PC-9 (cell line): ENCODE measurements around the gene MYO19. TPM values are rescaled to one million over a fixed set of nuclear protein-coding genes. Genes with fewer than 3 reads are reported as not detected.

Experiments
- BruUV-seq: library from RNA; stranded (reverse); fragments of 400-500 nt; replicated peaks from 2 replicates; lab custom pipeline; 2021; lab: Mats Ljungman, UMichigan
- CTCF ChIA-PET: fragments of 300-600 bp; sonication (Branson Sonifier 250); formaldehyde crosslinking; loops from one replicate; lab custom pipeline; 2022; ENCODE audit warnings: antibody characterized with exemption; lab: Charles Lee
- POLR2A ChIA-PET: fragments of 300-600 bp; sonication (Branson Sonifier 250); formaldehyde crosslinking; loops from one replicate; lab custom pipeline; 2022; ENCODE audit warnings: antibody characterized with exemption; ENCODE audit not compliant: unreplicated experiment; lab: Charles Lee
- DNase-seq, 2 experiments: peaks; one replicate each; pipeline versions ENCODE4 v3.0.0 to v3.0.0-alpha.2; 2015 to 2022; ENCODE audit warnings: mixed read lengths in 1 of 2
- H2AFZ ChIP-seq: fragments of 200-600 bp; sonication (generic); 2 replicates; pipeline ENCODE4 v1.8.1; 2017; ENCODE audit warnings: antibody characterized with exemption
- H3F3A ChIP-seq: fragments of 200-600 bp; sonication (generic); 2 replicates; pipeline ENCODE4 v1.8.1; 2017; ENCODE audit warnings: antibody characterized with exemption, mild to moderate bottlenecking, low read depth; ENCODE audit not compliant: insufficient read depth
- H3K27ac ChIP-seq: fragments of 200-600 bp; sonication (generic); 2 replicates; pipeline ENCODE4 v1.6.1; 2016; ENCODE audit warnings: mixed run types
- H3K27me3 ChIP-seq: fragments of 200-600 bp; sonication (generic); 2 replicates; pipeline ENCODE4 v1.6.1; 2016; ENCODE audit warnings: low read depth, mixed run types; ENCODE audit not compliant: insufficient read depth
- H3K36me3 ChIP-seq: fragments of 200-600 bp; sonication (generic); 2 replicates; pipeline ENCODE4 v1.6.1; 2016; ENCODE audit warnings: low read depth, mixed run types
- H3K4me1 ChIP-seq: fragments of 200-600 bp; sonication (generic); replicated peaks from 2 replicates; pipeline ENCODE4 v1.6.1; 2016; ENCODE audit warnings: mixed run types; ENCODE audit not compliant: insufficient read depth
- H3K4me2 ChIP-seq: fragments of 200-600 bp; sonication (generic); 2 replicates; pipeline ENCODE4 v1.6.1; 2017; ENCODE audit warnings: mixed run types
- H3K4me3 ChIP-seq: fragments of 200-600 bp; sonication (generic); 2 replicates; pipeline ENCODE4 v1.6.1; 2016; ENCODE audit warnings: mixed run types
- H3K79me2 ChIP-seq: fragments of 200-600 bp; sonication (generic); 2 replicates; pipeline ENCODE4 v1.6.1; 2017; ENCODE audit warnings: low read depth, mixed run types
- H3K9me2 ChIP-seq: fragments of 200-600 bp; sonication (generic); 2 replicates; pipeline ENCODE4 v1.8.1; 2017; ENCODE audit warnings: mild to moderate bottlenecking; ENCODE audit not compliant: insufficient read depth
- H3K9me3 ChIP-seq: fragments of 200-600 bp; sonication (generic); 2 replicates; pipeline ENCODE4 v1.8.1; 2016; ENCODE audit warnings: low read depth; ENCODE audit not compliant: insufficient read depth
- H4K20me1 ChIP-seq: fragments of 200-600 bp; sonication (generic); 2 replicates; pipeline ENCODE4 v1.8.1; 2017; ENCODE audit not compliant: insufficient read depth
- EZH2 ChIP-seq: fragments of 200-600 bp; sonication (generic); IDR thresholded peaks from 2 replicates; pipeline ENCODE4 v1.8.0; 2017; ENCODE audit warnings: antibody characterized with exemption, low read depth
- intact Hi-C: fragments of 100-400 bp; cut with micrococcal nuclease; formaldehyde crosslinking; loops from one replicate; pipeline ENCODE4 v1.10.0; 2022; ENCODE audit not compliant: unreplicated experiment
- total RNA-seq: library from RNA; stranded (reverse); gene quantifications from 2 replicates; pipeline ENCODE4 v1.2.3, GENCODE V29; 2021
- TF ChIP-seq, protein P1 (sequence below): fragments of 200-600 bp; sonication (generic); conservative IDR thresholded peaks from 2 replicates; pipeline ENCODE4 v1.6.1; 2017; ENCODE audit warnings: mixed run types, antibody characterized with exemption, mild to moderate bottlenecking, moderate library complexity

The MYO19 gene
- total RNA-seq, 1 experiment from 2014 or later, result 110 TPM

GRCh38 chr17:36525888-36526287 lies 8.8 kb downstream of the MYO19 start:
- TF ChIP-seq, protein P1, sequence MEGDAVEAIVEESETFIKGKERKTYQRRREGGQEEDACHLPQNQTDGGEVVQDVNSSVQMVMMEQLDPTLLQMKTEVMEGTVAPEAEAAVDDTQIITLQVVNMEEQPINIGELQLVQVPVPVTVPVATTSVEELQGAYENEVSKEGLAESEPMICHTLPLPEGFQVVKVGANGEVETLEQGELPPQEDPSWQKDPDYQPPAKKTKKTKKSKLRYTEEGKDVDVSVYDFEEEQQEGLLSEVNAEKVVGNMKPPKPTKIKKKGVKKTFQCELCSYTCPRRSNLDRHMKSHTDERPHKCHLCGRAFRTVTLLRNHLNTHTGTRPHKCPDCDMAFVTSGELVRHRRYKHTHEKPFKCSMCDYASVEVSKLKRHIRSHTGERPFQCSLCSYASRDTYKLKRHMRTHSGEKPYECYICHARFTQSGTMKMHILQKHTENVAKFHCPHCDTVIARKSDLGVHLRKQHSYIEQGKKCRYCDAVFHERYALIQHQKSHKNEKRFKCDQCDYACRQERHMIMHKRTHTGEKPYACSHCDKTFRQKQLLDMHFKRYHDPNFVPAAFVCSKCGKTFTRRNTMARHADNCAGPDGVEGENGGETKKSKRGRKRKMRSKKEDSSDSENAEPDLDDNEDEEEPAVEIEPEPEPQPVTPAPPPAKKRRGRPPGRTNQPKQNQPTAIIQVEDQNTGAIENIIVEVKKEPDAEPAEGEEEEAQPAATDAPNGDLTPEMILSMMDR, result no peak
- TF ChIP-seq EZH2, result no peak
- Histone ChIP-seq H3K4me2 (no peak overlapping the region), H3K36me3 (peaks cover 13% of the 10 kb centered on the region), H3K79me2 (no peaks in the 10 kb centered on the region), H2AFZ (no peak overlapping the region), H3K9me3 (no peaks in the 10 kb centered on the region), H3K27me3 (no peaks in the 10 kb centered on the region), H3F3A (peaks cover 15% of the 10 kb centered on the region; the same call in 1 of the 2 replicates), H4K20me1 (no peaks in the 10 kb centered on the region), H3K9me2 (no peaks in the 10 kb centered on the region), H3K4me3 (no peak overlapping the region), H3K27ac (no peak overlapping the region), H3K4me1 (no peaks in the 10 kb centered on the region)
- no TSS peak for BruUV-seq
- no peak for DNase-seq
- CTCF ChIA-PET, result no interaction called here
- POLR2A ChIA-PET, result no interaction called here
- intact Hi-C loops, result no loop called here

DNA sequence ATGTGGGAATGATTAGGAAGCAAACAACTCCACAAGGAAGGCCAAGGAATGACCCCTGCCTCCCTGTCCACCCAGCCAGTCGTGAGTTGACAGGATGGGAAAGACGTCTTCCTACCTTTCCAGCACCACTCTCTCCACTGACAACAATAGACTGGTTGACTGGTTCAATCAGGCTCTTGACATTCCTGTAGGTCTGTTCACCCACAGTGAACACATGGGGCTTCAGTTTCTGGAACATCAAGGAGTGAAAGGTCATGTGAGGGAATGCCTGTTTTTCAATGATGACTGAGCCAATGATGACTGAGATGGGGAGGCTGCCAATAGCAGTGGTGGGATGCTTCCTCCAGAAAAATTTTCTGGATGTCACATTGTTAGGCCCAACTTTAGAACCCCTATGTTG lies 9.6 kb downstream of the MYO19 start:
- no TSS peak for BruUV-seq
- Histone ChIP-seq H3K4me2 (no peak overlapping the region), H3K4me1 (no peaks in the 10 kb centered on the region), H4K20me1 (no peaks in the 10 kb centered on the region), H3K79me2 (no peaks in the 10 kb centered on the region), H3K9me3 (no peaks in the 10 kb centered on the region), H3K36me3 (peaks cover 20% of the 10 kb centered on the region), H3F3A (peaks cover 15% of the 10 kb centered on the region; the same call in 1 of the 2 replicates), H3K27ac (no peak overlapping the region), H3K27me3 (no peaks in the 10 kb centered on the region), H2AFZ (no peak overlapping the region), H3K9me2 (no peaks in the 10 kb centered on the region), H3K4me3 (no peak overlapping the region)
- intact Hi-C loops, result no loop called here
- DNase-seq, result no peak
- POLR2A ChIA-PET, result no interaction called here
- TF ChIP-seq EZH2, result no peak
- TF ChIP-seq, protein P1, result no peak
- CTCF ChIA-PET, result no interaction called here

GRCh38 chr17:36524428-36524876 lies 10.2 kb downstream of the MYO19 start:
- Histone ChIP-seq H3K4me3 (no peak overlapping the region), H3K9me2 (no peaks in the 10 kb centered on the region), H2AFZ (no peak overlapping the region), H3K79me2 (no peaks in the 10 kb centered on the region), H3K36me3 (peaks cover 23% of the 10 kb centered on the region), H3K9me3 (no peaks in the 10 kb centered on the region), H3K4me2 (no peak overlapping the region), H3K27me3 (no peaks in the 10 kb centered on the region), H3K4me1 (no peaks in the 10 kb centered on the region), H3K27ac (no peak overlapping the region), H3F3A (peaks cover 10% of the 10 kb centered on the region; the same call in 1 of the 2 replicates), H4K20me1 (no peaks in the 10 kb centered on the region)
- intact Hi-C loops, result no loop called here
- CTCF ChIA-PET, result no interaction called here
- DNase-seq, result peak; percentile 9 to 42
- no peak for TF ChIP-seq EZH2
- TF ChIP-seq, protein P1, result no peak
- no TSS peak for BruUV-seq
- POLR2A ChIA-PET, result interaction anchor here (0.6 to 0.7 kb wide), 2 partner anchors 30 to 70 kb away, joined by 6 to 17 read pairs; no protein-coding TSS in a partner anchor
